ENCODE results near the gene RAB29. TPM values are rescaled to one million over a fixed set of nuclear protein-coding genes. Genes with fewer than 3 reads are reported as not detected.
"Not testable (repeated sequence)": the region's sequence is repeated elsewhere in the genome, so short reads cannot be mapped to it uniquely, and the experiment has no call there.

Gene RAB29
- 149 and 156 TPM in 2 replicates for total RNA-seq

- H3K4me3 Mint-ChIP-seq, result peak within 1 kb of the TSS; percentile 93
- no peaks in the 10 kb centered on the region for H3K9me3 Mint-ChIP-seq
- intact Hi-C loops (cut with micrococcal nuclease), result loop anchor here (1.0 to 10.0 kb wide), 10 partner anchors 17 to 1150 kb away; partner anchors contain the start of genes FCMR, NUCKS1 and SLC41A1
- TF ChIP-seq CTCF (IDR thresholded peaks at IDR 0.05), result no peak
- ChIA-PET CTCF (interaction anchor here (0.6 to 2.4 kb wide), 8 partner anchors 17 to 202 kb away, joined by 3 to 12 read pairs (median 4); no protein-coding TSS in a partner anchor), POLR2A (interaction anchor here (0.6 to 6.5 kb wide), 32 partner anchors 9 to 454 kb away, joined by 3 to 162 read pairs (median 6); partner anchors contain the start of genes NUAK2, NUCKS1, PM20D1 and RHEX)
- ATAC-seq (ENCODE audit: low read depth) (peak; percentile 76), DNase-seq (peak; percentile 79)
- peaks cover 66% of the 10 kb centered on the region for H3K4me1 Mint-ChIP-seq
- peak within 1 kb of the TSS; percentile 98 for H3K27ac Mint-ChIP-seq
- no peaks in the 10 kb centered on the region for H3K27me3 Mint-ChIP-seq
- peaks cover 48% of the 10 kb centered on the region for H3K36me3 Mint-ChIP-seq (ENCODE audit: low read depth)
Observed at GRCh38 chr1:205775015-205775716, at the start of gene RAB29. Gene RAB29 (minus strand): TSS chr1:205775482. CDS start chr1:205774956, 526 bp downstream.

DNA sequence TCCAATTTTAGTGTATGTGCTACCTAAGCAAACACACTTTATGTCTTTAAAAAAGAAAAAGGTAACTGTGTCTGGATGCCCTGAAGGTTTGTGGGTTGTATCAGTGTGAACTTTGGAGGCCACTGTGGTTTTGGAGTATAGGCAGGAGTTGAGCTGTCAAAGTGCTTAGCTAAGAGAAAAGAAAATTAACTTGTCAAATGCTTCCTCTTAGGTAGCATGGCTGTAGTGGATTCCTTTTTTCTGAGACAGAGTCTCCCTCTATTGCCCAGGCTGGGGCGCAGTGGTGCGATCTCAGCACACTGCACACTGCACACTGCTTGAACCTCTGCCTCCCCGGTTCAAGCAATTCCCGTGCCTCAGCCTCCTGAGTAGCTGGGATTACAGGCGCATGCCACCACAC is 48.9 kb upstream of the RAB29 start:
- H3K9me3 Mint-ChIP-seq, result peaks cover 8% of the 10 kb centered on the region
- no peak overlapping the region for H3K27ac Mint-ChIP-seq
- ChIA-PET POLR2A (interaction anchor here (0.6 to 1.8 kb wide), 4 partner anchors 11 to 52 kb away, joined by 4 to 6 read pairs (median 4); partner anchors contain the start of genes RAB29 and SLC41A1), CTCF (interaction anchor here (0.8 to 1.0 kb wide), 2 partner anchors 32 kb away, joined by 3 read pairs; no protein-coding TSS in a partner anchor)
- intact Hi-C loops (cut with micrococcal nuclease), result no loop called here
- peaks cover 39% of the 10 kb centered on the region for H3K4me1 Mint-ChIP-seq
- DNase-seq (no peak), ATAC-seq (ENCODE audit: low read depth) (no peak)
- no peak for TF ChIP-seq CTCF (IDR thresholded peaks at IDR 0.05)
- no peak overlapping the region for H3K4me3 Mint-ChIP-seq
- H3K36me3 Mint-ChIP-seq (ENCODE audit: low read depth), result peaks cover 4% of the 10 kb centered on the region
- H3K27me3 Mint-ChIP-seq, result no peaks in the 10 kb centered on the region

DNA sequence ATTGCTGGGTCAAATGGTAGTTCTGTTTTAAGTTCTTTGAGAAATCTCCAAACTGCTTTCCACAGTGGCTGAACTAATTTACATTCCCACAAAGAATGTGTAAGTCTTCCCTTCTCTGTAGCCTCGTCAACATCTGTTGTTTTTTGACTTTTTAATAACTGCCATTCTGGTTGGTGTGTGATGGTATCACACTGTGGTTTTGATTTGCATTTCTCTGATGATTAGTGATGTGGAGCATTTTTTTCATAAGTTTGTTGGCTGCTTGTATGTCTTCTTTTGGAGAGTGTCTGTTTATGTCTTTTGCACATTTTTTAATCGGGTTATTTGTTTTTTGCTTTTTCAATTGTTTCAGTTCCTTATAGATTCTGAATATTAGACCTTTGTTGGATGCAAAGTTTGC is 48.0 kb upstream of the RAB29 start:
- intact Hi-C loops (cut with micrococcal nuclease), result loop anchor here (1.0 kb wide), 1 partner anchor 31 kb away; no protein-coding TSS in a partner anchor
- ATAC-seq (ENCODE audit: low read depth), result peak; percentile 71
- not testable (repeated sequence) for H3K9me3 Mint-ChIP-seq; H3K36me3 Mint-ChIP-seq (ENCODE audit: low read depth); H3K27me3 Mint-ChIP-seq; DNase-seq
- Mint-ChIP-seq H3K4me3 (peak overlapping the region; percentile 64), H3K4me1 (peaks cover 39% of the 10 kb centered on the region), H3K27ac (peak overlapping the region; percentile 78)
- CTCF ChIA-PET, result interaction anchor here (1.0 kb wide), 1 partner anchor 31 kb away, joined by 3 read pairs; no protein-coding TSS in a partner anchor
- POLR2A ChIA-PET, result interaction anchor here (1.3 to 1.8 kb wide), 2 partner anchors 31 to 49 kb away, joined by 4 to 6 read pairs; partner anchors contain the start of gene RAB29

DNA sequence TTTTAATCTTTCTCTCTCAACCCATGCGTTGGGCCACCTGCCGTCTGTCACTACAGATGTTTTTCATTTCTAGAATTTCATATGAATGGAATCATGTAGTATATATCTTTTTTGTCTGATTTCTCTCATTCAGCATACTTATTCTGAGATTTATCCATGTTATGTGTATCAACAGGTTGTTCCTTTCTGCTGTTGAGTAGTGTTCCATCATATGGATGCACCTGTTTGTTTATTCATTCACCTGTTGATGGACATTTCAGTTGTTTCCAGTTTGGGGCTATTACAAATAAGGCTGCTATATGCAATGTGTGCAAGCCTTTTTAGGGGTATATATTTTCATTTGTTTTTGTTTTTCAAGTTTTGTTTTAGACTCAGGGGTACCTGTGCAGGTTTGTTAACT is 47.1 kb upstream of the RAB29 start:
- Mint-ChIP-seq H3K4me1 (peaks cover 39% of the 10 kb centered on the region), H3K4me3 (no peak overlapping the region)

DNA sequence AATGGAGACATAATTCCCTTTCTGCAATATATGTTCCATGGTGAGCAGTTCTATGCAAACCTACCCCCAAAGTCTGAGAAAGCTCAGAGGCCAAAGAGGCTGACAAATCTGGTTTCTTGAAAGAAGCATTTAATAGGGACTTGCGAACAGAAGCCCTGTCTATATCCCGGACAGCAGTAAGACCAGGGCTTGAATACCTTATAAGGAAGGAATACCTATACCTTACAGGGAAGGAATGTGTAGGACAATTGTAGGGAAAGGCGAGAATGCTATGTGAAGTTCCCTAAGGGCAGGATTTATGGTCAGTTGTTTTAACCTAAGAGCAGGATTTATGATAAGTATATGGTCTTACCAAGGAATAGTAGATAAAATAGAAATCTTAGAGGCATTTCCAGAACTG is 42.7 kb upstream of the RAB29 start:
- CTCF ChIA-PET, result interaction anchor here (1.2 kb wide), 1 partner anchor 7 kb away, joined by 4 read pairs; no protein-coding TSS in a partner anchor
- Mint-ChIP-seq H3K27me3 (no peaks in the 10 kb centered on the region), H3K4me1 (peaks cover 19% of the 10 kb centered on the region), H3K4me3 (no peak overlapping the region), H3K27ac (no peak overlapping the region), H3K36me3 (ENCODE audit: low read depth) (peaks cover 3% of the 10 kb centered on the region), H3K9me3 (peaks cover 2% of the 10 kb centered on the region)
- POLR2A ChIA-PET, result interaction anchor here (1.8 kb wide), 1 partner anchor 43 kb away, joined by 5 read pairs; the partner anchor contains the start of gene RAB29
- TF ChIP-seq CTCF (IDR thresholded peaks at IDR 0.05), result no peak
- no peak for DNase-seq
- no peak for ATAC-seq (ENCODE audit: low read depth)
- intact Hi-C loops (cut with micrococcal nuclease), result no loop called here

More for the DNA sequence above, 47.1 kb upstream of the RAB29 start:
- H3K27ac Mint-ChIP-seq, result no peak overlapping the region
- no peak for ATAC-seq (ENCODE audit: low read depth)
- intact Hi-C loops (cut with micrococcal nuclease), result no loop called here
- H3K36me3 Mint-ChIP-seq (ENCODE audit: low read depth), result no peaks in the 10 kb centered on the region
- H3K27me3 Mint-ChIP-seq, result no peaks in the 10 kb centered on the region
- ChIA-PET POLR2A (no interaction called here), CTCF (no interaction called here)
- no peak for DNase-seq
- no peak for TF ChIP-seq CTCF (IDR thresholded peaks at IDR 0.05)
- peaks cover 8% of the 10 kb centered on the region for H3K9me3 Mint-ChIP-seq

Measured in activated B cell treated with CpG ODN at 0.5 μM for 24 hours (primary cell).